Neural cell (in vitro differentiated cells): ENCODE data around the gene RNF7. TPM values are rescaled to one million over a fixed set of nuclear protein-coding genes. Genes with fewer than 3 reads are reported as not detected.

Experiments used
- H2AFZ ChIP-seq: fragments of 200-600, 300-800 bp; sonication (generic), shearing (Covaris generic); 2 replicates; pipeline ENCODE4 v1.6.0; 2014; ENCODE audit warnings: low read depth, mild to moderate bottlenecking, antibody characterized with exemption, low read length, moderate library complexity
- H3F3A ChIP-seq: fragments of 200-600 bp; shearing (Covaris generic); 2 replicates; pipeline ENCODE4 v1.6.1; 2016; ENCODE audit warnings: mild to moderate bottlenecking, moderate library complexity, mixed read lengths, antibody characterized with exemption, low read length; ENCODE audit not compliant: insufficient read depth, poor library complexity, severe bottlenecking
- H3K27ac ChIP-seq: fragments of 200-600, 300-800 bp; sonication (generic), shearing (Covaris generic); 2 replicates; pipeline ENCODE4 v1.5.1; 2014; ENCODE audit warnings: mild to moderate bottlenecking, low read length, moderate library complexity
- H3K27me3 ChIP-seq: fragments of 300-800, 200-600 bp; sonication (generic), shearing (Covaris generic); 2 replicates; pipeline ENCODE4 v1.6.0; 2014; ENCODE audit warnings: mild to moderate bottlenecking, low read depth, low read length, moderate library complexity; ENCODE audit not compliant: insufficient read depth
- H3K36me3 ChIP-seq: fragments of 300-800, 200-600 bp; sonication (generic), shearing (Covaris generic); 2 replicates; pipeline ENCODE4 v1.5.1; 2014; ENCODE audit warnings: mild to moderate bottlenecking, antibody characterized with exemption, low read length, moderate library complexity; ENCODE audit not compliant: insufficient read depth
- H3K4me2 ChIP-seq: fragments of 300-800, 200-600 bp; sonication (generic), shearing (Covaris generic); 2 replicates; pipeline ENCODE4 v1.6.0; 2014; ENCODE audit warnings: mild to moderate bottlenecking, low read length
- H3K4me3 ChIP-seq: fragments of 300-800, 200-600 bp; sonication (generic), shearing (Covaris generic); 2 replicates; pipeline ENCODE4 v1.5.1; 2014; ENCODE audit warnings: mild to moderate bottlenecking, low read length, moderate library complexity
- H3K79me2 ChIP-seq: fragments of 200-600 bp; shearing (Covaris generic); replicated peaks from 2 replicates; pipeline ENCODE4 v1.6.0; 2014; ENCODE audit warnings: mild to moderate bottlenecking, low read length, moderate library complexity; ENCODE audit not compliant: insufficient read depth
- H3K9ac ChIP-seq: fragments of 300-800, 200-600 bp; sonication (generic), shearing (Covaris generic); 2 replicates; pipeline ENCODE4 v1.6.1; 2016; ENCODE audit warnings: mild to moderate bottlenecking, low read length, mixed read lengths
- H3K9me2 ChIP-seq: fragments of 200-600 bp; shearing (Covaris generic); 2 replicates; pipeline ENCODE4 v1.6.1; 2016; ENCODE audit warnings: mild to moderate bottlenecking, low read length, mixed read lengths; ENCODE audit not compliant: insufficient read depth
- H3K9me3 ChIP-seq: fragments of 200-600, 300-800 bp; sonication (generic), shearing (Covaris generic); 2 replicates; pipeline ENCODE4 v1.6.1; 2016; ENCODE audit warnings: mild to moderate bottlenecking, mixed run types, low read length, moderate library complexity, mixed read lengths
- H4K20me1 ChIP-seq: fragments of 200-600 bp; shearing (Covaris generic); 2 replicates; pipeline ENCODE4 v1.6.1; 2016; ENCODE audit warnings: mild to moderate bottlenecking, mixed run types; ENCODE audit not compliant: insufficient read depth
- CTCF ChIP-seq: fragments of 450-650 bp; IDR thresholded peaks from 2 replicates; pipeline ENCODE4 v1.5.1; 2014; ENCODE audit warnings: antibody characterized with exemption, mild to moderate bottlenecking, moderate library complexity; ENCODE audit not compliant: poor library complexity, severe bottlenecking
- EP300 ChIP-seq: fragments of 450-650 bp; conservative IDR thresholded peaks from 2 replicates; pipeline ENCODE4 v1.6.1; 2014; ENCODE audit warnings: antibody characterized with exemption, mild to moderate bottlenecking, moderate library complexity; ENCODE audit not compliant: poor library complexity, severe bottlenecking
- EZH2 ChIP-seq: fragments of 200-600, 300-800 bp; shearing (Covaris generic), sonication (generic); IDR thresholded peaks from 2 replicates; pipeline ENCODE4 v1.6.1; 2014; ENCODE audit warnings: antibody characterized with exemption, low read length, borderline replicate concordance, mild to moderate bottlenecking; ENCODE audit not compliant: insufficient read depth, poor library complexity, severe bottlenecking
- MXI1 ChIP-seq: fragments of 450-650 bp; conservative IDR thresholded peaks from 2 replicates; pipeline ENCODE4 v1.6.1; 2014; ENCODE audit warnings: antibody characterized with exemption, mild to moderate bottlenecking; ENCODE audit not compliant: poor library complexity, severe bottlenecking
- POLR2AphosphoS5 ChIP-seq: IDR thresholded peaks from 2 replicates; pipeline ENCODE4 v1.6.1; 2012
- RAD21 ChIP-seq: fragments of 450-650 bp; conservative IDR thresholded peaks from 2 replicates; pipeline ENCODE4 v1.6.1; 2014; ENCODE audit warnings: antibody characterized with exemption, mild to moderate bottlenecking, moderate library complexity
- REST ChIP-seq: IDR thresholded peaks from 2 replicates; pipeline ENCODE4 v1.6.1; 2012; ENCODE audit warnings: borderline replicate concordance
- SMC3 ChIP-seq: fragments of 450-650 bp; conservative IDR thresholded peaks from 2 replicates; pipeline ENCODE4 v1.6.1; 2014; ENCODE audit warnings: antibody characterized with exemption, mild to moderate bottlenecking, moderate library complexity; ENCODE audit not compliant: poor library complexity
- TAF1 ChIP-seq: IDR thresholded peaks from 2 replicates; pipeline ENCODE4 v1.6.1; 2012; ENCODE audit warnings: low read depth
- polyA plus RNA-seq: library from polyadenylated mRNA; depleted of rRNA; stranded (reverse); fragments of >200 nt; gene quantifications from 2 replicates; pipeline ENCODE4 v1.2.3, GENCODE V29; 2014

RNF7 gene
- polyA plus RNA-seq, 1 donor from 2014 or later: 170 TPM

- TF ChIP-seq RAD21 (no peak), TAF1 (no peak), MXI1 (no peak), CTCF (no peak), SMC3 (no peak), EP300 (no peak), REST (no peak), EZH2 (no peak), POLR2AphosphoS5 (no peak)
- H3K4me2 ChIP-seq: no peak overlapping the region
- H4K20me1 ChIP-seq: no peaks in the 10 kb centered on the region
Observed at GRCh38 chr3:141790171-141790570, 52.1 kb downstream of the RNF7 start.

GRCh38 chr3:141792495-141792894, 54.4 kb downstream of the RNF7 start:
- Histone ChIP-seq H3K9me3 (no peaks in the 10 kb centered on the region), H4K20me1 (no peaks in the 10 kb centered on the region), H3F3A (no peaks in the 10 kb centered on the region), H3K36me3 (no peaks in the 10 kb centered on the region), H2AFZ (no peak overlapping the region), H3K9me2 (no peaks in the 10 kb centered on the region), H3K4me2 (no peak overlapping the region), H3K27me3 (no peaks in the 10 kb centered on the region), H3K79me2 (no peaks in the 10 kb centered on the region), H3K4me3 (no peak overlapping the region), H3K27ac (no peak overlapping the region), H3K9ac (no peak overlapping the region)
- TF ChIP-seq EP300: no peak
- TF ChIP-seq CTCF: no peak
- TF ChIP-seq TAF1: no peak
- no peak for TF ChIP-seq POLR2AphosphoS5
- TF ChIP-seq SMC3: no peak
- no peak for TF ChIP-seq EZH2
- TF ChIP-seq MXI1: no peak
- TF ChIP-seq REST: no peak
- TF ChIP-seq RAD21: no peak

More at GRCh38 chr3:141790171-141790570, 52.1 kb downstream of the RNF7 start:
- no peaks in the 10 kb centered on the region for H3K36me3 ChIP-seq
- H3K4me3 ChIP-seq: no peak overlapping the region
- no peak overlapping the region for H3K9ac ChIP-seq
- no peaks in the 10 kb centered on the region for H3K79me2 ChIP-seq
- no peak overlapping the region for H2AFZ ChIP-seq
- H3K9me3 ChIP-seq: no peaks in the 10 kb centered on the region
- H3K27ac ChIP-seq: no peak overlapping the region
- no peaks in the 10 kb centered on the region for H3K27me3 ChIP-seq
- H3F3A ChIP-seq: no peaks in the 10 kb centered on the region
- H3K9me2 ChIP-seq: no peaks in the 10 kb centered on the region
